ENCODE measurements around the gene ITGAX. TPM values are rescaled to one million over a fixed set of nuclear protein-coding genes. Genes with fewer than 3 reads are reported as not detected.

ITGAX gene
- total and polyA plus RNA-seq, 10 of the 15 experiments (the other 5 are each of a cell fraction or from before 2014, with no cell fraction given), result 1.6 to 37.9 (median 17.9) TPM

- no peak for ATAC-seq
- Histone ChIP-seq H3K9ac (ENCODE audit: control insufficient read depth, insufficient read depth, low read length) (no peak overlapping the region), H3K9me3 (replicated peaks; ENCODE audit: control insufficient read depth, insufficient read depth, low read length) (peaks cover 4% of the 10 kb centered on the region; the same call in 2 of the 3 replicates), H4K20me1 (ENCODE audit: control insufficient read depth, insufficient read depth) (no peaks in the 10 kb centered on the region), H3K27me3 (replicated peaks in 1 of 2; ENCODE audit: control insufficient read depth in 2 of 2, insufficient read depth in 2 of 2, low read length in 1 of 2) (no peaks in the 10 kb centered on the region), H3K4me3 (no peak overlapping the region), H3K4me1 (ENCODE audit: control insufficient read depth, insufficient read depth, low read length) (peaks cover 18% of the 10 kb centered on the region), H3K79me2 (ENCODE audit: control insufficient read depth, insufficient read depth, low read length) (no peaks in the 10 kb centered on the region), H2AFZ (ENCODE audit: control insufficient read depth, low read depth, low read length) (no peak overlapping the region), H3K36me3 (ENCODE audit: control insufficient read depth in 2 of 2, insufficient read depth in 2 of 2, low read length in 1 of 2) (no peaks in the 10 kb centered on the region), H3K27ac (ENCODE audit: control insufficient read depth, insufficient read depth) (no peak overlapping the region), H3K4me2 (ENCODE audit: control insufficient read depth, insufficient read depth) (no peak overlapping the region)
- WGBS (ENCODE audit: insufficient coverage, insufficient replicate concordance, low lambda C conversion rate, missing lambda C conversion rate), result 62% methylated on average over 12 of the region's 12 CpGs
- no peak for DNase-seq (ENCODE audit: low read depth, low spot score)
- ChIA-PET SMC1A (ENCODE audit: uncharacterized antibody, unreplicated experiment) (no interaction called here), RAD21 (ENCODE audit: unreplicated experiment) (no interaction called here), POLR2A (no interaction called here), CTCF (no interaction called here)
- no peak for FAIRE-seq
- TF ChIP-seq ZNF274 (IDR thresholded peaks at IDR 0.05; ENCODE audit: insufficient read depth, insufficient read length) (no peak), SMC3 (IDR thresholded peaks at IDR 0.05; ENCODE audit: borderline replicate concordance, low read length) (no peak), RCOR1 (conservative IDR thresholded peaks at IDR 0.05; ENCODE audit: low read depth, low read length) (no peak), SIN3A (IDR thresholded peaks at IDR 0.05; ENCODE audit: low read depth, low read length) (no peak), REST (IDR thresholded peaks at IDR 0.05; ENCODE audit: low read depth, low read length) (no peak)
- in situ Hi-C loops (cut with MboI), result no loop called here
- no TSS peak for BruUV-seq (replicated peaks)
- intact Hi-C loops (cut with micrococcal nuclease; ENCODE audit: unreplicated experiment), result no loop called here
Observed at GRCh38 chr16:31423801-31424200, 68.8 kb downstream of the ITGAX start.

Data from GM12878 (cell line).